GM13976 (cell line): ENCODE measurements around the gene ZNF599.

Experiments
- DNase-seq: peaks from one replicate; pipeline ENCODE4 v3.0.0; 2012; ENCODE audit warnings: low spot score
- CTCF ChIP-seq: IDR thresholded peaks from 2 replicates; pipeline ENCODE4 v1.5.1; 2012; ENCODE audit warnings: borderline replicate concordance, mild to moderate bottlenecking; ENCODE audit not compliant: insufficient read depth; ENCODE audit errors: extremely low read depth, missing control alignments, control extremely low read depth
- in situ Hi-C: fragments of 300-500 bp; cut with MboI; formaldehyde crosslinking; loops from one replicate; pipeline ENCODE4 v1.12.0; 2022; ENCODE audit warnings: low sequenced_read_pairs, mixed read lengths, inconsistent platforms; ENCODE audit not compliant: unreplicated experiment

Gene ZNF599

GRCh38 chr19:34794066-34794960, 21.3 kb upstream of the ZNF599 start:
- in situ Hi-C loops = no loop called here
- TF ChIP-seq CTCF = no peak

GRCh38 chr19:34793565-34793964, 20.6 kb upstream of the ZNF599 start:
- no peak for DNase-seq
- in situ Hi-C loops = no loop called here
- TF ChIP-seq CTCF = no peak

More at GRCh38 chr19:34794066-34794960, 21.3 kb upstream of the ZNF599 start:
- DNase-seq = no peak

GRCh38 chr19:34788074-34788473, 15.1 kb upstream of the ZNF599 start:
- DNase-seq = no peak
- in situ Hi-C loops = no loop called here
- no peak for TF ChIP-seq CTCF

- no peak for TF ChIP-seq CTCF
- DNase-seq = no peak
- in situ Hi-C loops = no loop called here
Measured at GRCh38 chr19:34787059-34787824, 14.2 kb upstream of the ZNF599 start.

GRCh38 chr19:34786236-34786635, 13.2 kb upstream of the ZNF599 start:
- DNase-seq = no peak
- in situ Hi-C loops = no loop called here
- TF ChIP-seq CTCF = no peak

GRCh38 chr19:34779652-34780051, 6.6 kb upstream of the ZNF599 start:
- no peak for TF ChIP-seq CTCF
- in situ Hi-C loops = no loop called here
- no peak for DNase-seq
